Measurements from ENCODE around the gene DNAH17. TPM values are rescaled to one million over a fixed set of nuclear protein-coding genes. Genes with fewer than 3 reads are reported as not detected.

Gene DNAH17
- total and polyA plus RNA-seq, 7 experiments from 2014 or later = 0.05 to 1.5 (median 0.38) TPM

DNA sequence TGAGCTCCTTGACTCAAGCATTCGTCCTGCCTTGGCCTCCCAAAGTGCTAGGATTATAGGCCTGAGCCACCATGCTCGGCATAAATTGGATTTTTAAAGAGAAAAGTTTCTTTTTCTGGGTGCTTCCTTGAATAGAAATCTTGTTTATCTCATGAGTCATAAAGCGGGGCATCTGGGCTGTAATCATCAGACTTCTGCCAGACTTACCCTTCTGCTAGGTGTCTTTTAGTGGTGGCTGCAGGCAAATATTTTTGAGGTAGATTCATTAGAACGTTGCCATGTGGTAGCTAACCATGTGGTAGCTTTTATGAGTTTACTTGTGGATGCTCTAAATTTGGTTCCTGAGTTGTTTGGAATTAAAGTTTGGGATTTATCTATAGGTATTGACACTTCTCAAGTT lies 185.4 kb downstream of the DNAH17 start:
- H3K4me3 ChIP-seq (ENCODE audit: low read length) = no peak overlapping the region
- peaks cover 12 to 27% of the 10 kb centered on the region in 2 donors for H3K4me1 ChIP-seq (ENCODE audit: control insufficient read depth in 2 of 2, insufficient read depth in 2 of 2, low read length in 2 of 2)
- intact Hi-C loops (cut with micrococcal nuclease) = no loop called here
- H3K4me1 Mint-ChIP-seq = peaks cover 25 to 61% (median 56%) of the 10 kb centered on the region in 7 donors
- ChIA-PET POLR2A (no interaction called here), CTCF (interaction anchor here (0.7 to 1.2 kb wide), 2 partner anchors 30 to 32 kb away, joined by 3 to 8 read pairs; no protein-coding TSS in a partner anchor)
- H3K36me3 Mint-ChIP-seq = peaks cover 0 to 36% (median 8%) of the 10 kb centered on the region in 5 donors
- DNase-seq (no peak), ATAC-seq (no peak)
- no peak overlapping the region for H3K4me3 Mint-ChIP-seq
- peaks cover 0 to under 1% (median 0%) of the 10 kb centered on the region in 11 donors for H3K9me3 Mint-ChIP-seq
- H3K27me3 Mint-ChIP-seq = no peaks in the 10 kb centered on the region
- H3K36me3 ChIP-seq (ENCODE audit: control insufficient read depth in 2 of 3, insufficient read depth in 3 of 3, low read length in 3 of 3) = peaks cover 0 to 41% (median 0%) of the 10 kb centered on the region in 3 experiments
- no peak overlapping the region for H3K27ac ChIP-seq (ENCODE audit: low read depth, low read length)
- H3K27ac Mint-ChIP-seq = peak overlapping the region in 2 of 9 donors; percentile 1 to 78
- H3K27me3 ChIP-seq (ENCODE audit: control insufficient read depth in 2 of 2, insufficient read depth in 2 of 2, low read length in 2 of 2) = no peaks in the 10 kb centered on the region
- no peaks in the 10 kb centered on the region for H3K9me3 ChIP-seq (ENCODE audit: control insufficient read depth in 2 of 3, low read length in 3 of 3)

DNA sequence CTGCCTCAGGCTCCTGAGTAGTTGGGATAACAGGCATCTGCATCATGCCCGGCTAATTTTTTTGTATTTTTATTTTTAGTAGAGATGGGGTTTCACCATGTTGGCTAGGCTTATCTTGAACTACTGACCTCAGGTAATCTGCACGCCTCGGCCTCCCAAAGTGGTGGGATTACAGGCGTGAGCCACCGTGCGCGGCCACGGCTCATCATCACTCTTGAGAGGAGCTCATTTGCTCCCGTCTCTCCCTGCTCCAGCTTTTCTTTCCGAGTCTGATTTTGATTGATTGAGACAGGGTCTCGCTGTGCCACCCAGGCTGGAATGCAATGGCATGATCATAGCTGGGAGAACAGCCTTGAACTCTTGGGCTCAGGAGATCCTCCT lies 186.2 kb downstream of the DNAH17 start:
- H3K4me3 Mint-ChIP-seq = peak overlapping the region in 1 of 10 donors; percentile 63
- POLR2A ChIA-PET = no interaction called here
- intact Hi-C loops (cut with micrococcal nuclease) = no loop called here
- Histone ChIP-seq H3K36me3 (ENCODE audit: control insufficient read depth in 2 of 3, insufficient read depth in 3 of 3, low read length in 3 of 3) (peaks cover 0 to 33% (median 0%) of the 10 kb centered on the region in 3 experiments), H3K4me3 (ENCODE audit: low read length) (no peak overlapping the region), H3K9me3 (ENCODE audit: control insufficient read depth in 2 of 3, low read length in 3 of 3) (no peaks in the 10 kb centered on the region), H3K27ac (ENCODE audit: low read depth, low read length) (no peak overlapping the region), H3K4me1 (ENCODE audit: control insufficient read depth in 2 of 2, insufficient read depth in 2 of 2, low read length in 2 of 2) (peaks cover 20 to 35% of the 10 kb centered on the region in 2 donors), H3K27me3 (ENCODE audit: control insufficient read depth in 2 of 2, insufficient read depth in 2 of 2, low read length in 2 of 2) (no peaks in the 10 kb centered on the region)
- H3K36me3 Mint-ChIP-seq = peaks cover 0 to 33% (median 5%) of the 10 kb centered on the region in 5 donors
- no peak for ATAC-seq
- no peaks in the 10 kb centered on the region for H3K27me3 Mint-ChIP-seq
- peaks cover 0 to 3% (median 0%) of the 10 kb centered on the region in 11 donors for H3K9me3 Mint-ChIP-seq
- peak overlapping the region in 2 of 9 donors; percentile 75 to 78 for H3K27ac Mint-ChIP-seq
- CTCF ChIA-PET = interaction anchor here (0.7 kb wide), 1 partner anchor 33 kb away, joined by 3 read pairs; no protein-coding TSS in a partner anchor
- H3K4me1 Mint-ChIP-seq = peaks cover 33 to 69% (median 63%) of the 10 kb centered on the region in 7 donors
- DNase-seq = no peak

DNA sequence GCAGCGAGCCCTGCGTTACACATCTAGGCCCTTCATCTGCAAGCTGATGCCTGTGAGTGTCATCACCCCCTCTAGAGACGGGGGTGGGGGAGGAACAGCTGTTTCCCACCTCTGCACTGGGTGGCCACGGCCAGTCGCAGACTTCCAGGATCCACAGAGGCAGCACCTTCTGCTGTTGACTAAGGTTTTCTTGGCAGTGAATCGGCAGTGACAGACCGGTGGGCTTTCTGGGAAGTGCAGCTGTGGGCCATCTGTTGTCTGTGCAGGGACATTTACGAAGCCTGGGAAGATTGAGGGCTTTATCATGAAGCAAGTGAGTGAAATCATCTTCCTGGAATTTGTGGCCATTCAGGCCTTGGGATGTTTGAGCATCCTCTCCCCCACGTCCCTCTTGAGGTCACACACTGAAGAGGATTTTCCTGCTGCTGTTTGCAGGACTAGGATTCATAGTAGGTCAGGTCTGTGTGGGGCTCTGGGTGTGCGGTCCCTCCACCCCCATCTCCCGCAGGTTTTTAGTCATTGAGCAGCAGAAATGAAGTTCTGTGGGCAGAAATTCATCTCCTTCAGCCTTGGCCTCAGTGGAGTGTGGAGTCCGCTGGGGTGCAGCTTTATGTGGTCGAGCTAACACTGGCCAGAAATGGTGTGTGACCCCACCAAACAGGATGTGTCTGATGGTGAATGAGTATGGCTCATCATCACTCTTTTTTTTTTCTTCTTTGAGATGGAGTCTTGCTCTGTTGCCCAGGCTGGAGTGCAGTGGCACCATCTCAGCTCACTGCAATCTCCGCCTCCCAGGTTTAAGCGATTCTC lies 186.8 kb downstream of the DNAH17 start:
- DNase-seq (no peak), ATAC-seq (no peak)
- Histone ChIP-seq H3K27me3 (ENCODE audit: control insufficient read depth in 2 of 2, insufficient read depth in 2 of 2, low read length in 2 of 2) (no peaks in the 10 kb centered on the region), H3K9me3 (ENCODE audit: control insufficient read depth in 2 of 3, low read length in 3 of 3) (no peaks in the 10 kb centered on the region), H3K4me3 (ENCODE audit: low read length) (no peak overlapping the region), H3K27ac (ENCODE audit: low read depth, low read length) (no peak overlapping the region), H3K36me3 (ENCODE audit: control insufficient read depth in 2 of 3, insufficient read depth in 3 of 3, low read length in 3 of 3) (peaks cover 0 to 27% (median 0%) of the 10 kb centered on the region in 3 experiments), H3K4me1 (ENCODE audit: control insufficient read depth in 2 of 2, insufficient read depth in 2 of 2, low read length in 2 of 2) (peaks cover 26 to 41% of the 10 kb centered on the region in 2 donors)
- Mint-ChIP-seq H3K27me3 (no peaks in the 10 kb centered on the region), H3K36me3 (peaks cover 0 to 29% (median 5%) of the 10 kb centered on the region in 5 donors), H3K9me3 (peaks cover 0 to 3% (median 0%) of the 10 kb centered on the region in 11 donors), H3K4me1 (peaks cover 39 to 74% (median 67%) of the 10 kb centered on the region in 7 donors), H3K4me3 (peak overlapping the region in 2 of 10 donors; percentile 16 to 25), H3K27ac (peak overlapping the region in 7 of 9 donors; percentile 8 to 78 (median 45))
- ChIA-PET CTCF (no interaction called here), POLR2A (no interaction called here)
- intact Hi-C loops (cut with micrococcal nuclease) = no loop called here

DNA sequence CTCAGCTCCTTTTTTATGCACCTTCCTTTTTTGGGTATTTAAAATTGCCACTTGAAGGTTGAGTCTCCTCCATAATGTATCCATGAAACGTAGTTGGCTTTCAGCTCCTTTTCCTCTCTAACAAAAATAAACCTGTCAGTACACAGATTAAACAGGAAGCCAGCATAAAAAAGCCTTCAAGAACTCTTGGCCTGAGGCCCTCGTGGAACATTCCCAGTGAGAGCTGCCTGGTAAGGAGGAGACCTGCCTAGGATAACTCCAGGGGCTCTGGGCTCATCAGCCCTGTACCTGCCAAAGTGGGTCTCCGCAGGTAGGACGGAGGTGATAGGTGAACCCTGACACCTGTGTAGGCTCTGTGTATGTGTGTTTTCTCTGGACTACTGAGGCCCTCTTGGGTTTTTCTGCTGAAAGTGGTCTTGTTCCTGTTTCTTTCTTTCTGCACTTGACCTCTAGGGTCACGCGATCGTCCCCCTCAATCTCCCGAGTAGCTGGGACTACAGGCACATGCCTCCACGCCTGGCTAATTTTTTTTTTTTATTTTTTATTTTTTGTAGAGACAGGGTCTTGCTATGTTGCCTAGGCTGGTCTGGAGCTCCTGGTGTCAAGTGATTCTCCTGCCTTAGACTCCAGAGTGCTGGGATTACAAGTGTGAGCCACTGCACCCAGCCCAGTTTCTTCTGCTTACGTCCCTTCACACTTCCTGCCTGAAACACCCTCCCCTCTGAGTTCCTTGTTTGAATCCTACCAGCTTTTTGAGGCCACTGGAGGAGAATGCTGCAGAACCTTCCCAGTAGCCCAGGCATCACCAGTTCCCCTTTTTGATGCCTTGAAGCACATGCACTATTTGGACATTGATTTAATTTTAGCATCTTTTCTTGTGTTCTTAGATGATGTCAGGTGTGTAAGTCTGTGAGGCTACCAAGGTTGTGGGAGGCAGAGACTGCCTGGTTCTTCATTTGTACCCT lies 188.9 kb downstream of the DNAH17 start:
- DNase-seq (peak in 2 of 9 donors; percentile 12 to 16), ATAC-seq (peak; percentile 64)
- Mint-ChIP-seq H3K4me3 (peak overlapping the region; percentile 44 to 93 (median 75)), H3K27me3 (no peaks in the 10 kb centered on the region), H3K27ac (peak overlapping the region; percentile 71 to 98 (median 85)), H3K4me1 (peaks cover 52 to 87% (median 74%) of the 10 kb centered on the region in 7 donors), H3K9me3 (peaks cover 0 to 4% (median 0%) of the 10 kb centered on the region in 11 donors), H3K36me3 (peaks cover 0 to 15% (median under 1%) of the 10 kb centered on the region in 5 donors)
- H3K9me3 ChIP-seq (ENCODE audit: control insufficient read depth in 2 of 3, low read length in 3 of 3) = no peaks in the 10 kb centered on the region
- peaks cover 0 to 6% (median 0%) of the 10 kb centered on the region in 3 experiments for H3K36me3 ChIP-seq (ENCODE audit: control insufficient read depth in 2 of 3, insufficient read depth in 3 of 3, low read length in 3 of 3)
- peak overlapping the region; percentile 51 for H3K27ac ChIP-seq (ENCODE audit: low read depth, low read length)
- no peaks in the 10 kb centered on the region for H3K27me3 ChIP-seq (ENCODE audit: control insufficient read depth in 2 of 2, insufficient read depth in 2 of 2, low read length in 2 of 2)
- CTCF ChIA-PET = interaction anchor here (0.5 to 1.1 kb wide), 4 partner anchors 22 to 185 kb away, joined by 3 to 7 read pairs (median 4); no protein-coding TSS in a partner anchor
- intact Hi-C loops (cut with micrococcal nuclease) = no loop called here
- H3K4me3 ChIP-seq (ENCODE audit: low read length) = no peak overlapping the region
- POLR2A ChIA-PET = interaction anchor here (0.6 to 1.6 kb wide), 4 partner anchors 9 to 142 kb away, joined by 3 to 7 read pairs (median 6); partner anchors contain the start of gene PGS1
- H3K4me1 ChIP-seq (ENCODE audit: control insufficient read depth in 2 of 2, insufficient read depth in 2 of 2, low read length in 2 of 2) = peaks cover 41 to 60% of the 10 kb centered on the region in 2 donors

DNA sequence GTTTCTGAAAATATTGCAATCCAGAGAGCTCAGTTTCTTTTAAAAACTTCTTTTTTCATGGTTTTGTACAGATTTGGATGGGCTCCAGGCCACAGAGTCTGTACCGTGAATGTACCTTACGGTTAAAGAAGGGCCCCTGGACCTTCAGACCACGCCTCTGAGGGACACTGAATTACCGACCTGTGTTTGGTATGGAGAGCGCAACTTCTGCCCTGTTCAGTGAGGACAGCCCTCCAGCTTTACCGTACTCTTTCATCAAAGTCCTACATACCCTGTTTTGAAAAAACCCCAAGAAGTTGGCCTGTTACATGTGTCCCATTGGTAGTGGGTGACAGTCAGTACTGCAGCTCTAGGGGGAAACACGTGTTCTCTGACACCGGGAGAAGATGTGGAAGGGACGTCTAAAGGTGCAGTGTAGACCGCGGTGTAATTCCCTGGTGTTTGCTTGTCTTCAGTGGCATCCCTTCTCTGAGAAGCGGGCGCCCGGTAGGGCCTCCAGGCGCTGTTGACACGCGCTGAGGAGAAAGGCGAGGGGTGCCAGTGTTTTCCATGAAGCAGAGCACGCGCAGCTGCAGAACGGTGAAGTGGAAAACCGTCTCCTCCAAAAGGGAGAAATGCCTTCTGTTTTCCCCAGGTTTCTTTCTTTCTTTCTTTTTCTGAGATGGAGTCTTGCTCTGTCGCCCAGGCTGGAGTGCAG lies 192.6 kb downstream of the DNAH17 start:
- POLR2A ChIA-PET = interaction anchor here (1.0 kb wide), 1 partner anchor 21 kb away, joined by 3 read pairs; no protein-coding TSS in a partner anchor
- Histone ChIP-seq H3K9me3 (ENCODE audit: control insufficient read depth in 2 of 3, low read length in 3 of 3) (no peaks in the 10 kb centered on the region), H3K4me1 (ENCODE audit: control insufficient read depth in 2 of 2, insufficient read depth in 2 of 2, low read length in 2 of 2) (peaks cover 76 to 85% of the 10 kb centered on the region in 2 donors), H3K27ac (ENCODE audit: low read depth, low read length) (peak overlapping the region; percentile 70), H3K36me3 (ENCODE audit: control insufficient read depth in 2 of 3, insufficient read depth in 3 of 3, low read length in 3 of 3) (no peaks in the 10 kb centered on the region), H3K27me3 (ENCODE audit: control insufficient read depth in 2 of 2, insufficient read depth in 2 of 2, low read length in 2 of 2) (no peaks in the 10 kb centered on the region), H3K4me3 (ENCODE audit: low read length) (peak overlapping the region; percentile 30)
- H3K9me3 Mint-ChIP-seq = peaks cover 0 to 4% (median 0%) of the 10 kb centered on the region in 11 donors
- H3K4me1 Mint-ChIP-seq = peaks cover 78 to 95% (median 85%) of the 10 kb centered on the region in 7 donors
- H3K27ac Mint-ChIP-seq = peak overlapping the region; percentile 84 to 98 (median 93)
- H3K4me3 Mint-ChIP-seq = peak overlapping the region; percentile 57 to 93 (median 78)
- peaks cover 0 to 29% (median 11%) of the 10 kb centered on the region in 5 donors for H3K36me3 Mint-ChIP-seq
- CTCF ChIA-PET = no interaction called here
- intact Hi-C loops (cut with micrococcal nuclease) = no loop called here
- H3K27me3 Mint-ChIP-seq = no peaks in the 10 kb centered on the region
- DNase-seq = no peak
- ATAC-seq = no peak
